Osteoblast (primary cell): ENCODE measurements around the gene EPHA8. TPM values are rescaled to one million over a fixed set of nuclear protein-coding genes. Genes with fewer than 3 reads are reported as not detected.

ENCODE experiments used
- DNase-seq: peaks from one replicate; pipeline ENCODE4 v3.0.0; 2011; ENCODE audit warnings: low spot score, mixed read lengths; ENCODE audit not compliant: insufficient read length; ENCODE audit errors: missing footprints
- H2AFZ ChIP-seq: 2 replicates; pipeline ENCODE4 v1.6.0; 2011; ENCODE audit warnings: mild to moderate bottlenecking, low read length
- H3K27ac ChIP-seq: 2 replicates; pipeline ENCODE4 v1.5.1; 2011; ENCODE audit warnings: mild to moderate bottlenecking, low read depth, low read length, moderate library complexity
- H3K27me3 ChIP-seq: 2 replicates; pipeline ENCODE4 v1.6.0; 2012; ENCODE audit warnings: mild to moderate bottlenecking, control low read depth, inconsistent platforms, low read length, moderate library complexity; ENCODE audit not compliant: insufficient read depth
- H3K36me3 ChIP-seq: 2 replicates; pipeline ENCODE4 v1.5.1; 2011; ENCODE audit warnings: mild to moderate bottlenecking, low read length, control low read depth, moderate library complexity; ENCODE audit not compliant: insufficient read depth
- H3K4me1 ChIP-seq: 2 replicates; pipeline ENCODE4 v1.5.1; 2011; ENCODE audit warnings: mild to moderate bottlenecking, low read length, control low read depth, moderate library complexity; ENCODE audit not compliant: insufficient read depth
- H3K4me2 ChIP-seq: 2 replicates; pipeline ENCODE4 v1.6.0; 2011; ENCODE audit warnings: mild to moderate bottlenecking, low read length; ENCODE audit not compliant: insufficient read depth
- H3K4me3 ChIP-seq: fragments of 200-600 bp; sonication (generic); 3 replicates; pipeline ENCODE4 v1.5.1; 2012; ENCODE audit warnings: mild to moderate bottlenecking, low read length, inconsistent platforms; ENCODE audit not compliant: insufficient read depth
- H3K79me2 ChIP-seq: 2 replicates; pipeline ENCODE4 v1.6.0; 2012; ENCODE audit warnings: mild to moderate bottlenecking, low read length, control low read depth, inconsistent platforms; ENCODE audit not compliant: insufficient read depth
- H3K9me3 ChIP-seq: 2 replicates; pipeline ENCODE4 v1.5.1; 2011; ENCODE audit warnings: low read depth, low read length, control low read depth
- H4K20me1 ChIP-seq: 2 replicates; pipeline ENCODE4 v1.6.0; 2012; ENCODE audit warnings: mild to moderate bottlenecking, low read length, control low read depth; ENCODE audit not compliant: insufficient read depth
- total RNA-seq: library from RNA; depleted of rRNA; stranded (reverse); fragments of >200 nt; gene quantifications from 2 replicates; pipeline ENCODE4 v1.2.3, GENCODE V29; 2012
- TF ChIP-seq, protein P1 (sequence below): IDR thresholded peaks from 2 replicates; pipeline ENCODE4 v1.5.1; 2011; ENCODE audit warnings: mild to moderate bottlenecking, low read depth, low read length, moderate library complexity; ENCODE audit errors: extremely low read depth

EPHA8 gene
- total RNA-seq, 1 donor: not detected

DNA sequence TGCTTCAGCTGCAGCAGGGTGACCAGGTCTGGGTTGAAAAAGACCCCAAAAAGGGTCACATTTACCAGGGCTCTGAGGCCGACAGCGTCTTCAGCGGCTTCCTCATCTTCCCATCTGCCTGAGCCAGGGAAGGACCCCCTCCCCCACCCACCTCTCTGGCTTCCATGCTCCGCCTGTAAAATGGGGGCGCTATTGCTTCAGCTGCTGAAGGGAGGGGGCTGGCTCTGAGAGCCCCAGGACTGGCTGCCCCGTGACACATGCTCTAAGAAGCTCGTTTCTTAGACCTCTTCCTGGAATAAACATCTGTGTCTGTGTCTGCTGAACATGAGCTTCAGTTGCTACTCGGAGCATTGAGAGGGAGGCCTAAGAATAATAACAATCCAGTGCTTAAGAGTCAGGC lies 76.0 kb downstream of the EPHA8 start:
- Histone ChIP-seq H2AFZ (no peak overlapping the region), H4K20me1 (peaks cover 2% of the 10 kb centered on the region), H3K4me3 (no peak overlapping the region), H3K79me2 (no peaks in the 10 kb centered on the region), H3K9me3 (no peaks in the 10 kb centered on the region), H3K36me3 (no peaks in the 10 kb centered on the region), H3K27ac (no peak overlapping the region), H3K27me3 (peaks cover 6% of the 10 kb centered on the region), H3K4me1 (no peaks in the 10 kb centered on the region), H3K4me2 (no peak overlapping the region)
- TF ChIP-seq, protein P1, sequence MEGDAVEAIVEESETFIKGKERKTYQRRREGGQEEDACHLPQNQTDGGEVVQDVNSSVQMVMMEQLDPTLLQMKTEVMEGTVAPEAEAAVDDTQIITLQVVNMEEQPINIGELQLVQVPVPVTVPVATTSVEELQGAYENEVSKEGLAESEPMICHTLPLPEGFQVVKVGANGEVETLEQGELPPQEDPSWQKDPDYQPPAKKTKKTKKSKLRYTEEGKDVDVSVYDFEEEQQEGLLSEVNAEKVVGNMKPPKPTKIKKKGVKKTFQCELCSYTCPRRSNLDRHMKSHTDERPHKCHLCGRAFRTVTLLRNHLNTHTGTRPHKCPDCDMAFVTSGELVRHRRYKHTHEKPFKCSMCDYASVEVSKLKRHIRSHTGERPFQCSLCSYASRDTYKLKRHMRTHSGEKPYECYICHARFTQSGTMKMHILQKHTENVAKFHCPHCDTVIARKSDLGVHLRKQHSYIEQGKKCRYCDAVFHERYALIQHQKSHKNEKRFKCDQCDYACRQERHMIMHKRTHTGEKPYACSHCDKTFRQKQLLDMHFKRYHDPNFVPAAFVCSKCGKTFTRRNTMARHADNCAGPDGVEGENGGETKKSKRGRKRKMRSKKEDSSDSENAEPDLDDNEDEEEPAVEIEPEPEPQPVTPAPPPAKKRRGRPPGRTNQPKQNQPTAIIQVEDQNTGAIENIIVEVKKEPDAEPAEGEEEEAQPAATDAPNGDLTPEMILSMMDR: peak; percentile 13
- peak; percentile 88 for DNase-seq

GRCh38 chr1:22641247-22641646 lies 78.0 kb downstream of the EPHA8 start:
- no peak for DNase-seq
- no peaks in the 10 kb centered on the region for H3K79me2 ChIP-seq
- H3K9me3 ChIP-seq: no peaks in the 10 kb centered on the region
- no peak overlapping the region for H2AFZ ChIP-seq
- TF ChIP-seq, protein P1: no peak
- peaks cover 2% of the 10 kb centered on the region for H4K20me1 ChIP-seq
- H3K4me1 ChIP-seq: no peaks in the 10 kb centered on the region
- H3K4me3 ChIP-seq: no peak overlapping the region
- H3K4me2 ChIP-seq: no peak overlapping the region
- no peak overlapping the region for H3K27ac ChIP-seq
- no peaks in the 10 kb centered on the region for H3K36me3 ChIP-seq
- peaks cover under 1% of the 10 kb centered on the region for H3K27me3 ChIP-seq

DNA sequence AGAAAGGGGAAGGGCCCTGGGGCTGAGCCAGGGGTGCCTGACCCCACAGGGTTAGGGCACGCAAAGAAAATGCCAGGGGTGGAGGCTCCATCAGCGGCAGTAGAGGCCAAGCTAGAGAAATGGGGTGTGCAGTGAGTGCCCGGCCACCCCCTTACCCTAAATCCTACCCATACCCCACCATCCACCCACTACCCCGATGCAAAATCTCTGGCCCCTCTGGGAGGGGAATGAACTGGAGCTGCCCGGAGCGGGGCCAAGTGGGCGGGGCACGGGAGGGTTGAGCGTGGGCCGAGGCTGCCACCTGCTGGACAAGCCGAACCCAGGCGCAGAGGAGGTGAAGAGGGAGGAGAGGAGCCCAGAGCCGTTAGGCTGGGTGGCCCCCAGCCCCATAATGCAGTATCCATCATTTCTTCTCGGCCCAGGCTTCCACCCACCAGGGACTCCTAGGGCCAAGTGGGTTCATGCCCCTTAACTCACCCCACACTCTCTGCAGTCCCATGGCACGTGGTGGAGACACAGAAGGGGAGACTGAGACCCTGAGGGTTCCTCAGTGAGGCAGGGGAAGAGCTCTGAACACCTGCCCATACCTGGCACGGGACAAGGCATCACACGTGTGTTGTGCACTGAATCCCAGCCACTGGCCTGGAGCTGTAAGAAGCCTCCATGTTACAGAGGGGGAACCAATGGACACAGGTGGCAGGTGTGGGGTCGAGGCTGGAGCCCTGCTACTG lies 78.8 kb downstream of the EPHA8 start:
- H3K4me2 ChIP-seq: no peak overlapping the region
- no peak overlapping the region for H3K4me3 ChIP-seq
- H2AFZ ChIP-seq: no peak overlapping the region
- no peak overlapping the region for H3K27ac ChIP-seq
- H3K36me3 ChIP-seq: no peaks in the 10 kb centered on the region
- peaks cover 2% of the 10 kb centered on the region for H4K20me1 ChIP-seq
- no peaks in the 10 kb centered on the region for H3K79me2 ChIP-seq
- DNase-seq: peak; percentile 97
- no peaks in the 10 kb centered on the region for H3K27me3 ChIP-seq
- TF ChIP-seq, protein P1: peak; percentile 78
- H3K4me1 ChIP-seq: no peaks in the 10 kb centered on the region
- no peaks in the 10 kb centered on the region for H3K9me3 ChIP-seq

DNA sequence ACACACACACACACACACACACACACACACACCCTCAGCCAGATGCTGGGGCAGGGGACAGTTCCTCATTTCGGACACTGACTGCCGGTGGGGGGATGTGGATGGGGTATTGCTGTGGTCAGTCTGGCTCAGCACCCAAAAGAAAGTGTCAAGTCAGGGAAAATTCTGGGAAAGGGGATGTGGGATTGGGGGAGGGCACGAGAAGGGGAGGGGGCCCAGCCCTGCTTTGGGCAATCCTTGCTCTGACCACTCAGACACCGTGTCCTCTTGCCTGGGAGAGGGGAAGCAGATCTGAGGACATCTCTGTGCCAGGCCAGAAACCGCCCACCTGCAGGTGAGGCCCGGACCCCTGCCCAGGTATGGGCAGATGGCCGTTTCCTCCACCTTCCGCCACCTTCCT lies 80.1 kb downstream of the EPHA8 start, which contains the start of gene C1QC:
TSS of gene C1QC (plus strand) at position 253 of the 400 bp plus-strand sequence. CDS start 391 bp downstream, outside the sequence.
- H3K9me3 ChIP-seq: no peaks in the 10 kb centered on the region
- no peak within 1 kb of the TSS for H3K4me2 ChIP-seq
- no peaks in the 10 kb centered on the region for H3K36me3 ChIP-seq
- peak; percentile 50 for DNase-seq
- no peak within 1 kb of the TSS for H2AFZ ChIP-seq
- no peaks in the 10 kb centered on the region for H3K27me3 ChIP-seq
- H4K20me1 ChIP-seq: peaks cover 2% of the 10 kb centered on the region
- H3K27ac ChIP-seq: no peak within 1 kb of the TSS
- TF ChIP-seq, protein P1: no peak
- H3K79me2 ChIP-seq: no peaks in the 10 kb centered on the region
- H3K4me3 ChIP-seq: no peak within 1 kb of the TSS
- no peaks in the 10 kb centered on the region for H3K4me1 ChIP-seq
